H1 (cell line): ENCODE results near the gene PLA2R1. TPM values are rescaled to one million over a fixed set of nuclear protein-coding genes. Genes with fewer than 3 reads are reported as not detected.

Experiments used
- CTCF ChIA-PET: fragments of 300-600 bp; sonication (Branson Sonifier 250); formaldehyde crosslinking; loops from one replicate; lab custom pipeline; 2021; ENCODE audit not compliant: partially characterized antibody; lab: Charles Lee
- POLR2A ChIA-PET: fragments of 300-600 bp; sonication (Branson Sonifier 250); formaldehyde crosslinking; loops from one replicate; lab custom pipeline; 2021; ENCODE audit warnings: inconsistent platforms; ENCODE audit not compliant: partially characterized antibody; lab: Charles Lee
- DNase-seq, 2 experiments: peaks; one replicate each; pipeline versions ENCODE4 v3.0.0 to v3.0.0-alpha.2; 2010 to 2022; ENCODE audit warnings: low spot score in 2 of 2, low read depth in 1 of 2, mixed read lengths in 1 of 2
- FAIRE-seq: peaks from 2 replicates; lab custom pipeline; 2011; peaks lifted over from hg19 to GRCh38; lab: Jason Lieb, UNC
- H2AFZ ChIP-seq: 2 replicates; pipeline ENCODE4 v1.8.1; 2012; ENCODE audit warnings: low read length, inconsistent platforms
- H2AK5ac ChIP-seq: 2 replicates; pipeline ENCODE4 v1.6.1; 2013; ENCODE audit warnings: low read depth, low read length
- H2BK120ac ChIP-seq: replicated peaks from 2 replicates; pipeline ENCODE3; 2013; ENCODE audit warnings: low read depth, low read length, inconsistent platforms
- H2BK12ac ChIP-seq: 2 replicates; pipeline ENCODE4 v1.6.1; 2013; ENCODE audit warnings: low read depth, low read length
- H2BK15ac ChIP-seq: 2 replicates; pipeline ENCODE4 v1.6.1; 2013; ENCODE audit warnings: low read length
- H2BK20ac ChIP-seq: 2 replicates; pipeline ENCODE4 v1.6.1; 2013; ENCODE audit warnings: low read length
- H2BK5ac ChIP-seq: 2 replicates; pipeline ENCODE4 v1.6.1; 2013; ENCODE audit warnings: low read depth, low read length
- H3K14ac ChIP-seq: 2 replicates; pipeline ENCODE4 v1.6.1; 2013; ENCODE audit warnings: inconsistent platforms; ENCODE audit not compliant: insufficient read length
- H3K18ac ChIP-seq: 2 replicates; pipeline ENCODE4 v1.6.1; 2013; ENCODE audit warnings: low read length; ENCODE audit errors: extremely low read depth
- H3K23ac ChIP-seq: 2 replicates; pipeline ENCODE4 v1.6.1; 2013; ENCODE audit warnings: inconsistent platforms; ENCODE audit not compliant: insufficient read length
- H3K23me2 ChIP-seq: 2 replicates; pipeline ENCODE4 v1.6.1; 2013; ENCODE audit warnings: low read depth, low read length
- H3K27ac ChIP-seq: 2 replicates; pipeline ENCODE4 v1.6.1; 2011; ENCODE audit warnings: low read depth, low read length, inconsistent platforms
- H3K27me3 ChIP-seq, 4 experiments: replicated peaks in 1 of 4; 1 replicate in 1 of 4; 2 replicates in 3 of 4; pipeline versions ENCODE4 v1.6.1 to v1.8.1; 2011 to 2013; ENCODE audit warnings: low read length in 3 of 4, mild to moderate bottlenecking in 3 of 4, inconsistent platforms in 2 of 4, mixed read lengths in 2 of 4, moderate library complexity in 1 of 4; ENCODE audit not compliant: control insufficient read depth in 3 of 4, insufficient read depth in 3 of 4; ENCODE audit errors: extremely low read depth in 1 of 4
- H3K36me3 ChIP-seq, 4 experiments: 2 replicates each; pipeline versions ENCODE4 v1.6.1 to v1.8.1; 2011 to 2013; ENCODE audit warnings: mild to moderate bottlenecking in 4 of 4, low read length in 3 of 4, moderate library complexity in 2 of 4, control low read depth in 1 of 4, inconsistent platforms in 1 of 4; ENCODE audit not compliant: insufficient read depth in 4 of 4, control insufficient read depth in 2 of 4
- H3K4ac ChIP-seq: replicated peaks from 2 replicates; pipeline ENCODE3; 2013; ENCODE audit warnings: low read length, low read depth, mixed read lengths, inconsistent platforms; ENCODE audit not compliant: insufficient read length
- H3K4me1 ChIP-seq, 4 experiments: replicated peaks in 1 of 4; 1 replicate in 1 of 4; 2 replicates in 3 of 4; pipeline versions ENCODE4 v1.6.1 to v1.8.1; 2011 to 2013; ENCODE audit warnings: low read length in 3 of 4, inconsistent platforms in 2 of 4, mixed read lengths in 1 of 4; ENCODE audit not compliant: insufficient read depth in 4 of 4, control insufficient read depth in 3 of 4
- H3K4me2 ChIP-seq, 2 experiments: 2 replicates each; pipeline versions ENCODE4 v1.6.1 to v1.8.1; 2011 to 2013; ENCODE audit warnings: low read depth in 2 of 2, low read length in 2 of 2, control low read depth in 1 of 2, inconsistent platforms in 1 of 2, mild to moderate bottlenecking in 1 of 2; ENCODE audit not compliant: insufficient read depth in 1 of 2
- H3K4me3 ChIP-seq, 4 experiments: fragments of 200-600, 300-600 bp in 1 of 4; sonication (generic), shearing (Covaris generic), sonication (Bioruptor Twin) in 1 of 4; 2 replicates each; pipeline versions ENCODE4 v1.5.1 to v1.8.1; 2011 to 2016; ENCODE audit warnings: low read length in 4 of 4, low read depth in 3 of 4, control low read depth in 2 of 4, inconsistent platforms in 2 of 4, mild to moderate bottlenecking in 2 of 4, mixed read lengths in 1 of 4, moderate library complexity in 1 of 4; ENCODE audit not compliant: insufficient read depth in 2 of 4; ENCODE audit errors: extremely low read depth in 1 of 4
- H3K56ac ChIP-seq: replicated peaks from 2 replicates; pipeline ENCODE3; 2013; ENCODE audit warnings: low read depth, mild to moderate bottlenecking, mixed read lengths, low read length, inconsistent platforms; ENCODE audit not compliant: insufficient read length
- H3K79me1 ChIP-seq: 2 replicates; pipeline ENCODE4 v1.6.1; 2013; ENCODE audit warnings: low read depth, low read length, control low read depth
- H3K79me2 ChIP-seq, 2 experiments: 2 replicates each; pipeline versions ENCODE4 v1.6.1 to v1.8.1; 2012 to 2013; ENCODE audit warnings: low read length in 2 of 2, mild to moderate bottlenecking in 2 of 2, inconsistent platforms in 1 of 2; ENCODE audit not compliant: insufficient read depth in 2 of 2, control insufficient read depth in 1 of 2
- H3K9ac ChIP-seq, 4 experiments: replicated peaks in 1 of 4; 1 replicate in 1 of 4; 2 replicates in 3 of 4; pipeline versions ENCODE4 v1.6.1 to v1.8.1; 2011 to 2013; ENCODE audit warnings: low read depth in 3 of 4, low read length in 3 of 4, control low read depth in 2 of 4, mild to moderate bottlenecking in 2 of 4, moderate library complexity in 2 of 4, inconsistent platforms in 1 of 4; ENCODE audit errors: extremely low read depth in 1 of 4
- H3K9me3 ChIP-seq, 2 experiments: 2 replicates each; pipeline versions ENCODE4 v1.6.1 to v1.8.1; 2012 to 2013; ENCODE audit warnings: mild to moderate bottlenecking in 2 of 2, moderate library complexity in 2 of 2, control low read depth in 1 of 2, inconsistent platforms in 1 of 2, low read depth in 1 of 2, low read length in 1 of 2, mixed read lengths in 1 of 2; ENCODE audit not compliant: insufficient read depth in 2 of 2
- H4K20me1 ChIP-seq, 2 experiments: replicated peaks in 1 of 2; 2 replicates each; pipeline versions ENCODE3 to v1.8.1; 2011 to 2013; ENCODE audit warnings: inconsistent platforms in 2 of 2, low read length in 2 of 2, mild to moderate bottlenecking in 1 of 2; ENCODE audit not compliant: insufficient read depth in 2 of 2, control insufficient read depth in 1 of 2
- H4K5ac ChIP-seq: 2 replicates; pipeline ENCODE4 v1.6.1; 2013; ENCODE audit warnings: low read length, low read depth, mixed read lengths, inconsistent platforms; ENCODE audit not compliant: insufficient read length
- H4K8ac ChIP-seq: 2 replicates; pipeline ENCODE4 v1.8.0; 2013; ENCODE audit warnings: mild to moderate bottlenecking, moderate library complexity, low read length, inconsistent platforms; ENCODE audit not compliant: insufficient read depth; ENCODE audit errors: extremely low read depth
- H4K91ac ChIP-seq: replicated peaks from 2 replicates; pipeline ENCODE3; 2013; ENCODE audit warnings: low read length, mixed read lengths, inconsistent platforms; ENCODE audit not compliant: insufficient read length
- BACH1 ChIP-seq: IDR thresholded peaks from 2 replicates; pipeline ENCODE4 v1.6.1; 2012; ENCODE audit warnings: low read length, improper control_type of control experiment
- CHD2 ChIP-seq: IDR thresholded peaks from 2 replicates; pipeline ENCODE4 v1.6.1; 2012; ENCODE audit warnings: low read length, improper control_type of control experiment
- CTBP2 ChIP-seq: IDR thresholded peaks from 2 replicates; pipeline ENCODE4 v1.7.0; 2011; ENCODE audit warnings: borderline replicate concordance, mild to moderate bottlenecking, moderate library complexity, mixed read lengths, low read length; ENCODE audit not compliant: insufficient read depth, insufficient read length
- GABPA ChIP-seq: IDR thresholded peaks from 2 replicates; pipeline ENCODE4 v1.6.1; 2011; ENCODE audit warnings: mild to moderate bottlenecking, low read length, moderate library complexity, borderline replicate concordance; ENCODE audit not compliant: insufficient read depth
- NRF1 ChIP-seq: IDR thresholded peaks from 2 replicates; pipeline ENCODE4 v1.6.1; 2011; ENCODE audit warnings: mild to moderate bottlenecking, low read depth, low read length, improper control_type of control experiment
- TCF12 ChIP-seq: IDR thresholded peaks from 2 replicates; pipeline ENCODE4 v1.6.1; 2011; ENCODE audit warnings: low read depth, mild to moderate bottlenecking, low read length
- WGBS, 2 experiments: shearing (Covaris generic) in 1 of 2; methylation state at CpG; one replicate each; pipeline versions ENCODE4 v1.1.6 to v1.1.7; 2013 to 2015; ENCODE audit warnings: low lambda C conversion rate in 2 of 2, mixed read lengths in 2 of 2, inconsistent platforms in 1 of 2, low coverage in 1 of 2, missing lambda C conversion rate in 1 of 2; ENCODE audit not compliant: insufficient replicate concordance in 2 of 2, insufficient coverage in 1 of 2, insufficient read length in 1 of 2; ENCODE audit errors: extremely low coverage in 1 of 2, missing lambda C conversion rate in 1 of 2; 5-methylcytosine and 5-hydroxymethylcytosine counted together
- polyA plus RNA-seq, 7 experiments: library from polyadenylated mRNA; depleted of rRNA in 3 of 7; stranded (reverse) in 5 of 7; unstranded in 2 of 7; fragments of >200 nt in 5 of 7; fragments of 200-250 nt in 2 of 7; gene quantifications; 1 replicate in 5 of 7; 2 replicates in 1 of 7; 4 replicates in 1 of 7; pipeline versions ENCODE4 v1.2.1 to v1.2.3, GENCODE V29; 2011 to 2013; ENCODE audit warnings: missing spikeins in 2 of 7, mixed read lengths in 2 of 7
- total RNA-seq: library from RNA; stranded (reverse); fragmentation: NEBNext Ultra II Directional; extraction: Animal tissue kit (Norgen Biotek cat#: 25700); gene quantifications from 2 replicates; pipeline ENCODE4 v1.2.1, GENCODE V29; 2021
- TF ChIP-seq, protein P1 (sequence below): IDR thresholded peaks from 2 replicates; pipeline ENCODE4 v1.6.1; 2011; ENCODE audit warnings: low read depth, mild to moderate bottlenecking, low read length; ENCODE audit not compliant: insufficient read depth

The PLA2R1 gene
- total and polyA plus RNA-seq, 2 of the 8 experiments (the other 6 are each of a cell fraction or from before 2014, with no cell fraction given) = 0.65 to 1.5 TPM

- Histone ChIP-seq H3K79me1 (no peaks in the 10 kb centered on the region), H3K9me3 (no peaks in the 10 kb centered on the region), H3K27ac (no peak overlapping the region), H3K79me2 (no peaks in the 10 kb centered on the region), H4K8ac (no peak overlapping the region), H3K27me3 (no peaks in the 10 kb centered on the region), H2BK120ac (no peak overlapping the region), H3K9ac (no peak overlapping the region), H3K23ac (no peak overlapping the region), H3K36me3 (no peaks in the 10 kb centered on the region), H4K5ac (no peak overlapping the region), H3K4me1 (peaks cover 0 to 5% (median 0%) of the 10 kb centered on the region in 4 experiments; a peak in 3 of 7 replicates), H4K91ac (no peak overlapping the region), H2BK12ac (no peak overlapping the region), H2BK5ac (no peak overlapping the region), H3K23me2 (no peaks in the 10 kb centered on the region), H3K4ac (no peak overlapping the region), H4K20me1 (no peaks in the 10 kb centered on the region), H3K4me3 (no peak overlapping the region), H2BK15ac (no peak overlapping the region), H3K14ac (no peak overlapping the region), H2BK20ac (no peak overlapping the region), H3K4me2 (no peak overlapping the region), H3K56ac (no peak overlapping the region), H2AFZ (no peak overlapping the region), H2AK5ac (no peak overlapping the region), H3K18ac (no peak overlapping the region)
- POLR2A ChIA-PET = no interaction called here
- TF ChIP-seq GABPA = no peak
- no peak for TF ChIP-seq BACH1
- no peak for TF ChIP-seq NRF1
- TF ChIP-seq CHD2 = no peak
- TF ChIP-seq, protein P1, sequence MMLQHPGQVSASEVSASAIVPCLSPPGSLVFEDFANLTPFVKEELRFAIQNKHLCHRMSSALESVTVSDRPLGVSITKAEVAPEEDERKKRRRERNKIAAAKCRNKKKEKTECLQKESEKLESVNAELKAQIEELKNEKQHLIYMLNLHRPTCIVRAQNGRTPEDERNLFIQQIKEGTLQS = no peak
- TF ChIP-seq TCF12 = no peak
- TF ChIP-seq CTBP2 = no peak
- WGBS, 2 experiments = 90% methylated on average over 6 of the region's 6 CpGs; no CpG with 5 or more reads in 1 of the 2 experiments
- CTCF ChIA-PET = no interaction called here
- DNase-seq (no peak), FAIRE-seq (no peak)
These were observed 28.0 kb downstream of the PLA2R1 start for GRCh38 chr2:160034396-160034795.
